CD14-positive monocyte (primary cell): ENCODE results near the gene DENND1A. TPM values are rescaled to one million over a fixed set of nuclear protein-coding genes. Genes with fewer than 3 reads are reported as not detected.

Source experiments
- DNase-seq, 3 donors: peaks; one replicate each; pipeline ENCODE4 v3.0.0-alpha.2; 2011 to 2022
- H2AFZ ChIP-seq: 2 replicates; pipeline ENCODE4 v1.6.0; 2012; ENCODE audit warnings: mild to moderate bottlenecking, low read depth, low read length, inconsistent platforms; ENCODE audit not compliant: insufficient read depth, poor library complexity, severe bottlenecking
- H3K27ac ChIP-seq, 2 donors: 1 replicate in 1 of 2; 2 replicates in 1 of 2; pipeline ENCODE4 v1.5.1; 2012 to 2013; ENCODE audit warnings: low read length in 2 of 2, control low read depth in 1 of 2, inconsistent platforms in 1 of 2, low read depth in 1 of 2, mild to moderate bottlenecking in 1 of 2
- H3K27me3 ChIP-seq, 2 donors: one replicate each; pipeline versions ENCODE4 v1.6.0 to v1.6.1; 2011 to 2013; ENCODE audit warnings: low read length in 2 of 2; ENCODE audit not compliant: control insufficient read depth in 2 of 2, insufficient read depth in 2 of 2
- H3K36me3 ChIP-seq, 2 donors: replicated peaks in 1 of 2; 1 replicate in 1 of 2; 2 replicates in 1 of 2; pipeline versions ENCODE4 v1.5.1 to v1.6.1; 2012 to 2013; ENCODE audit warnings: low read length in 2 of 2, control low read depth in 1 of 2, inconsistent platforms in 1 of 2, mild to moderate bottlenecking in 1 of 2; ENCODE audit not compliant: insufficient read depth in 2 of 2, control insufficient read depth in 1 of 2
- H3K4me1 ChIP-seq, 2 donors: 1 replicate in 1 of 2; 2 replicates in 1 of 2; pipeline versions ENCODE4 v1.5.1 to v1.6.1; 2012 to 2013; ENCODE audit warnings: low read length in 2 of 2, control low read depth in 1 of 2, inconsistent platforms in 1 of 2, mild to moderate bottlenecking in 1 of 2, moderate library complexity in 1 of 2; ENCODE audit not compliant: insufficient read depth in 2 of 2, control insufficient read depth in 1 of 2
- H3K4me2 ChIP-seq: replicated peaks from 2 replicates; pipeline ENCODE3; 2012; ENCODE audit warnings: low read length, moderate library complexity, mild to moderate bottlenecking; ENCODE audit not compliant: poor library complexity, severe bottlenecking; ENCODE audit errors: extremely low read depth
- H3K4me3 ChIP-seq, 3 experiments: fragments of 200-600 bp in 1 of 3; sonication (generic) in 1 of 3; replicated peaks in 1 of 3; 1 replicate in 2 of 3; 2 replicates in 1 of 3; pipeline ENCODE4 v1.5.1; 2011 to 2013; ENCODE audit warnings: low read length in 3 of 3, mild to moderate bottlenecking in 3 of 3, control low read depth in 2 of 3, low read depth in 2 of 3, inconsistent platforms in 1 of 3, moderate library complexity in 1 of 3
- H3K79me2 ChIP-seq: 2 replicates; pipeline ENCODE4 v1.6.0; 2012; ENCODE audit warnings: mild to moderate bottlenecking, control low read depth, inconsistent platforms, low read length, moderate library complexity; ENCODE audit not compliant: insufficient read depth
- H3K9ac ChIP-seq: 2 replicates; pipeline ENCODE4 v1.6.0; 2017; ENCODE audit warnings: low read length, mild to moderate bottlenecking; ENCODE audit not compliant: insufficient read depth, poor library complexity, severe bottlenecking
- H3K9me3 ChIP-seq, 2 donors: replicated peaks in 1 of 2; 1 replicate in 1 of 2; 2 replicates in 1 of 2; pipeline versions ENCODE4 v1.5.1 to v1.6.1; 2012 to 2013; ENCODE audit warnings: low read length in 2 of 2, control low read depth in 1 of 2; ENCODE audit not compliant: control insufficient read depth in 1 of 2, insufficient read depth in 1 of 2
- H4K20me1 ChIP-seq: 2 replicates; pipeline ENCODE4 v1.6.0; 2012; ENCODE audit warnings: mild to moderate bottlenecking, low read length, control low read depth, moderate library complexity; ENCODE audit not compliant: insufficient read depth
- H3K27ac Mint-ChIP-seq, 7 donors: one replicate each; pipeline ENCODE4 v1.8.0; 2020; ENCODE audit warnings: mild to moderate bottlenecking in 7 of 7, mixed read lengths in 7 of 7, moderate library complexity in 6 of 7, inconsistent platforms in 2 of 7
- H3K27me3 Mint-ChIP-seq, 3 donors: one replicate each; pipeline ENCODE4 v1.8.0; 2021 to 2022; ENCODE audit warnings: low read depth in 3 of 3, mild to moderate bottlenecking in 3 of 3, mixed read lengths in 3 of 3, moderate library complexity in 3 of 3, inconsistent platforms in 1 of 3
- H3K36me3 Mint-ChIP-seq, 2 donors: one replicate each; pipeline ENCODE4 v1.8.0; 2020; ENCODE audit warnings: mixed read lengths in 2 of 2, inconsistent platforms in 1 of 2, mild to moderate bottlenecking in 1 of 2
- H3K4me1 Mint-ChIP-seq: one replicate; pipeline ENCODE4 v1.8.0; 2020; ENCODE audit warnings: mild to moderate bottlenecking, mixed read lengths
- H3K4me3 Mint-ChIP-seq, 2 donors: one replicate each; pipeline ENCODE4 v1.8.0; 2020; ENCODE audit warnings: mild to moderate bottlenecking in 2 of 2, mixed read lengths in 2 of 2, moderate library complexity in 1 of 2
- H3K9me3 Mint-ChIP-seq, 7 donors: one replicate each; pipeline ENCODE4 v1.8.0; 2020 to 2022; ENCODE audit warnings: mixed read lengths in 7 of 7, mild to moderate bottlenecking in 6 of 7, moderate library complexity in 6 of 7, inconsistent platforms in 2 of 7
- WGBS: methylation state at CpG from one replicate; pipeline ENCODE4 v1.1.5; 2013; ENCODE audit warnings: missing lambda C conversion rate; ENCODE audit not compliant: insufficient coverage; 5-methylcytosine and 5-hydroxymethylcytosine counted together
- intact Hi-C, 2 donors: fragments of 100-400 bp; cut with micrococcal nuclease; formaldehyde crosslinking; loops; one replicate each; pipeline versions ENCODE4 v1.15.0 to v1.15.1; 2023
- polyA plus RNA-seq, 3 donors: library from polyadenylated mRNA; depleted of rRNA in 1 of 3; unstranded in 2 of 3; stranded (reverse) in 1 of 3; fragments of 300-500 nt in 2 of 3; fragments of >200 nt in 1 of 3; fragmentation: Illumina TruSeq in 2 of 3; gene quantifications; 1 replicate in 2 of 3; 2 replicates in 1 of 3; pipeline ENCODE4 v1.2.3, GENCODE V29; 2012 to 2021
- TF ChIP-seq, protein P1 (sequence below): fragments of 200-600 bp; IDR thresholded peaks from one replicate; pipeline ENCODE4 v1.8.0; 2022; ENCODE audit warnings: antibody characterized with exemption, mild to moderate bottlenecking

The DENND1A gene
- polyA plus RNA-seq, 3 donors: 24.8 to 73.0 (median 29.4) TPM

DNA sequence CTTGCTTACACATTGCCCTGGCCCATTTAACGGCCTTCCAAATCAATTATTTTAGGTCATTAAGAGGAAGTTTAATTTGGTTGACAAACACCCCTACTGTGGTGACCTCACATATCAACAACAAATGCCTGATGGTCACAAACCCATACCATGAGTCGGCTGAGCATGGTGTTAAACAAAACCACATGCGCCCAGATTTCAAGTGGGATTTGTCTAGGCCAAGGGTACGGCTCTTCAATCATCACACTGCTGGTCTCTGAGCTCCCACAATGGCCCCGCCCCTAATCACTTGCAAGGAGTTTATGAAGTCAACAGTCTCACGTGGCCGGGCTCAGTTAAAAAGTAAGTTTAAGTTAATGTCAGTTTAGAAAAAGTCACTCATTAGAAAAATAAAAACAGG is 330.1 kb downstream of the DENND1A start:
- peaks cover 56 to 58% of the 10 kb centered on the region in 2 donors for H3K36me3 Mint-ChIP-seq
- Histone ChIP-seq H3K4me3 (no peak overlapping the region), H4K20me1 (peaks cover 79% of the 10 kb centered on the region), H3K27me3 (no peaks in the 10 kb centered on the region), H3K27ac (no peak overlapping the region), H3K4me2 (no peak overlapping the region), H3K79me2 (no peaks in the 10 kb centered on the region), H3K36me3 (peaks cover 23 to 84% of the 10 kb centered on the region in 2 donors), H2AFZ (no peak overlapping the region), H3K4me1 (no peaks in the 10 kb centered on the region), H3K9ac (no peak overlapping the region), H3K9me3 (no peaks in the 10 kb centered on the region)
- peaks cover 0 to 2% (median 0%) of the 10 kb centered on the region in 3 donors for H3K27me3 Mint-ChIP-seq
- intact Hi-C loops: no loop called here
- WGBS: 100% methylated on average over 3 of the region's 7 CpGs
- TF ChIP-seq, protein P1, sequence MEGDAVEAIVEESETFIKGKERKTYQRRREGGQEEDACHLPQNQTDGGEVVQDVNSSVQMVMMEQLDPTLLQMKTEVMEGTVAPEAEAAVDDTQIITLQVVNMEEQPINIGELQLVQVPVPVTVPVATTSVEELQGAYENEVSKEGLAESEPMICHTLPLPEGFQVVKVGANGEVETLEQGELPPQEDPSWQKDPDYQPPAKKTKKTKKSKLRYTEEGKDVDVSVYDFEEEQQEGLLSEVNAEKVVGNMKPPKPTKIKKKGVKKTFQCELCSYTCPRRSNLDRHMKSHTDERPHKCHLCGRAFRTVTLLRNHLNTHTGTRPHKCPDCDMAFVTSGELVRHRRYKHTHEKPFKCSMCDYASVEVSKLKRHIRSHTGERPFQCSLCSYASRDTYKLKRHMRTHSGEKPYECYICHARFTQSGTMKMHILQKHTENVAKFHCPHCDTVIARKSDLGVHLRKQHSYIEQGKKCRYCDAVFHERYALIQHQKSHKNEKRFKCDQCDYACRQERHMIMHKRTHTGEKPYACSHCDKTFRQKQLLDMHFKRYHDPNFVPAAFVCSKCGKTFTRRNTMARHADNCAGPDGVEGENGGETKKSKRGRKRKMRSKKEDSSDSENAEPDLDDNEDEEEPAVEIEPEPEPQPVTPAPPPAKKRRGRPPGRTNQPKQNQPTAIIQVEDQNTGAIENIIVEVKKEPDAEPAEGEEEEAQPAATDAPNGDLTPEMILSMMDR: no peak
- DNase-seq: no peak
- H3K27ac Mint-ChIP-seq: peak overlapping the region in 1 of 7 donors; percentile 7
- no peaks in the 10 kb centered on the region for H3K4me1 Mint-ChIP-seq
- no peak overlapping the region for H3K4me3 Mint-ChIP-seq
- H3K9me3 Mint-ChIP-seq: no peaks in the 10 kb centered on the region

DNA sequence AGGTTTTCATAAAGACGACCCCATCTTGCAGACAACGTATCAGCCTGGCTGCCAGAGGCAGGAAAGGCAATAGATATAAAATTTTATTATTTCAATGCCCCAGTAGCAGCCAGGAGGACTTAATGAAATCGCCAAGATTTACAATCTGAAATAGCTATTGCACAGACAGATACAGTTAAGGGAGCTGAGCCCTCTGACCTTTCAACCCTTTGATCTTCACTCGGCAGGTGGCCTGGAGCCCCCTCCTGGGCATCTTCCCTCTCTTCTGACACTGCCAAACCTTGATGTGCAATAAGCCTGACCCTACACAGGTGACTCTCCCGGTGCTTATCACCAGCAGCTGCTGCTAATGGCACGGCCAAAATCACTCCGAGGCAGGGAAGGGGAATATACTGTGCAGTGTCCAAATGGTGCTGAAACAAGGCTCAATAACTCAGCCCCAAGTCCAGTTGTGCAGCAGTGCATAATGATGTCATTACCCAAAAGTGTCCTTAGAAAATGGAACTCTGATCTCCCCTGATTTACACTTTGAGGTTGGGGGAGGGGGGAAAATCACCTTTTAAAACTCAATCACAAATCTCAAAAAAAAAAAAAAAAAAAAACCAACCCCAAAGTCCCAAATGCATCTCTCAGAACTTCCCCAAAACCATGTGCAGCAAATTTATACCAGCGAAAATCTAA is 331.9 kb downstream of the DENND1A start:
- no peak overlapping the region for H3K27ac ChIP-seq
- peaks cover 23 to 84% of the 10 kb centered on the region in 2 donors for H3K36me3 ChIP-seq
- TF ChIP-seq, protein P1: no peak
- H3K4me3 Mint-ChIP-seq: no peak overlapping the region
- H3K4me3 ChIP-seq: no peak overlapping the region
- no peaks in the 10 kb centered on the region for H3K27me3 ChIP-seq
- H3K4me1 ChIP-seq: no peaks in the 10 kb centered on the region
- no peaks in the 10 kb centered on the region for H3K27me3 Mint-ChIP-seq
- H3K79me2 ChIP-seq: no peaks in the 10 kb centered on the region
- H3K4me2 ChIP-seq: no peak overlapping the region
- H3K27ac Mint-ChIP-seq: no peak overlapping the region
- H3K9me3 Mint-ChIP-seq: no peaks in the 10 kb centered on the region
- peaks cover 73% of the 10 kb centered on the region for H4K20me1 ChIP-seq
- no peak for DNase-seq
- H3K4me1 Mint-ChIP-seq: no peaks in the 10 kb centered on the region
- H3K36me3 Mint-ChIP-seq: peaks cover 60 to 62% of the 10 kb centered on the region in 2 donors
- 94% methylated on average over 2 of the region's 8 CpGs for WGBS
- no peak overlapping the region for H2AFZ ChIP-seq
- H3K9me3 ChIP-seq: no peaks in the 10 kb centered on the region
- H3K9ac ChIP-seq: no peak overlapping the region
- intact Hi-C loops: no loop called here
